Measurements from ENCODE around the gene RAP1GAP2.
"Not testable (repeated sequence)": the region's sequence is repeated elsewhere in the genome, so short reads cannot be mapped to it uniquely, and the experiment has no call there.

RAP1GAP2 gene

GRCh38 chr17:3026125-3026855, 230.1 kb downstream of the RAP1GAP2 start:
- DNase-seq (ENCODE audit: low spot score), result no peak

- DNase-seq (ENCODE audit: low spot score), result no peak
These were observed 230.9 kb downstream of the RAP1GAP2 start for GRCh38 chr17:3026856-3027751.

- no peak for DNase-seq (ENCODE audit: low spot score)
These were observed 231.7 kb downstream of the RAP1GAP2 start for GRCh38 chr17:3027786-3028532.

GRCh38 chr17:3029213-3029913, 233.1 kb downstream of the RAP1GAP2 start:
- DNase-seq (ENCODE audit: low spot score), result no peak

DNA sequence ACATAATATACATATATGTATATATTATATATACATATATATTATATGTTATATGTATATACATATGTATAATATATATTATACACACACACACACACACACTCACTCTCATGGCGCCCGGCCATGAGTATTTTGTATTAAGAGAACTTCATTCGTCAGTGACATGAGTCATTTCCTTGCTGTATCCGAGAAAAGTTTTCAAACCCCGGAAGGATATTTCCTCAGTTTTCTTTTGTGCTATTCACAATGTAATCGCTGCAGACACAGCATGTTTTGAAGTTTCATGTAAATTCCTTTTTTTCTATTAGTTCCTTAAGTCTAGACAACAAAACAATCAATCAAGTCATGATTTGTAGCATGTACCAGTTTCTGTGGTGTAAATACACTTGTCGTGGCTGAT, 233.9 kb downstream of the RAP1GAP2 start:
- no peak for DNase-seq (ENCODE audit: low spot score)

- not testable (repeated sequence) for DNase-seq (ENCODE audit: low spot score)
These were observed 234.7 kb downstream of the RAP1GAP2 start for GRCh38 chr17:3030852-3031470.

DNA sequence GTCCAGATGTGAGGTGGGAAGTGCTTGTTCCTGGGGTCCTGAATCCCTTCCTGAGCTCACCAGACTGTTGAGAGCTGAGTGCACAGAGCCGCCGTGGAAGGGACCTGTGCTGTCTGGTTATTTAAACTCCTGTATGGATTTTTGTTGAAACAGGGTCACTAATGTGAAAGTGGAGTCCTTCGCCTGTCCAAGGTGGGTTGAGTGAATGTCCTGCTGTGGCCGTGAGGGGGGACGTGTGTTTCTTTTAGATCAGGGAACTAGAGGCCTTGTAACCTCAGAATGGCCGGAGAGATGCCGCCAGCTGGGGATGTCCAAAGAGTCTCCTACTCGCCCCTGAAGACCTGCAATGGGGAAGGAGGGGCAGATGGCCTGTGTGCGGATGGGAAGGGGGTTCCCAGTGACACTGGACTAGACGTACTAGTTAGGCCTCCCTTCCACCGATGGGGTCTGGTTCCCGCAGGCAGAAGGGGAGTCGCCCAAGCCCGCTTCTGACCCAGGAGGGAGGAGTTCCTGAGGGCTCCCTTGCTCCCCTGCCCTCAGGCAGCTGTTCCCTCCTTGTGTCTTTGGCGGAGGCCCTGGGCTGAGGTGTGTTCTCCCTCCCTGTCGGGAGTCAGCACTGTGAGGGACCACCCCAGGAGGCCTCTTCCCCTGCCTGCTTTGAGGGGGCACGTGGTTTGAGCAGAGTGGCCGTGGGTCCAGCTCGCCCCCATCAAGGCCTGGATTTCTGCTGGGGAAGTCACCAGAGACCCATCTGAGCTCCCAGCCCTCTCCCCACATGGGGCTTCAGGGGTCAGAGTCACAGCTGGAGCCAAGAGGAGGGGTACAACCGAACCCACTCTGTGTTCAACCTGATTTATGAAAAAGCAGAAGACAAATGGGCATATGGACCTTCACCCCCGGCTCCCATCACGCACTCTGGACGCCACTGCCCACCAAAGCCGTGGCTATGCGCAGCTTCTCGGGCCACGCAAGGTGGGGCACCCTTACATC, 236.3 kb downstream of the RAP1GAP2 start:
- DNase-seq (ENCODE audit: low spot score), result no peak

GRCh38 chr17:3033248-3033640, 237.0 kb downstream of the RAP1GAP2 start:
- no peak for DNase-seq (ENCODE audit: low spot score)

DNA sequence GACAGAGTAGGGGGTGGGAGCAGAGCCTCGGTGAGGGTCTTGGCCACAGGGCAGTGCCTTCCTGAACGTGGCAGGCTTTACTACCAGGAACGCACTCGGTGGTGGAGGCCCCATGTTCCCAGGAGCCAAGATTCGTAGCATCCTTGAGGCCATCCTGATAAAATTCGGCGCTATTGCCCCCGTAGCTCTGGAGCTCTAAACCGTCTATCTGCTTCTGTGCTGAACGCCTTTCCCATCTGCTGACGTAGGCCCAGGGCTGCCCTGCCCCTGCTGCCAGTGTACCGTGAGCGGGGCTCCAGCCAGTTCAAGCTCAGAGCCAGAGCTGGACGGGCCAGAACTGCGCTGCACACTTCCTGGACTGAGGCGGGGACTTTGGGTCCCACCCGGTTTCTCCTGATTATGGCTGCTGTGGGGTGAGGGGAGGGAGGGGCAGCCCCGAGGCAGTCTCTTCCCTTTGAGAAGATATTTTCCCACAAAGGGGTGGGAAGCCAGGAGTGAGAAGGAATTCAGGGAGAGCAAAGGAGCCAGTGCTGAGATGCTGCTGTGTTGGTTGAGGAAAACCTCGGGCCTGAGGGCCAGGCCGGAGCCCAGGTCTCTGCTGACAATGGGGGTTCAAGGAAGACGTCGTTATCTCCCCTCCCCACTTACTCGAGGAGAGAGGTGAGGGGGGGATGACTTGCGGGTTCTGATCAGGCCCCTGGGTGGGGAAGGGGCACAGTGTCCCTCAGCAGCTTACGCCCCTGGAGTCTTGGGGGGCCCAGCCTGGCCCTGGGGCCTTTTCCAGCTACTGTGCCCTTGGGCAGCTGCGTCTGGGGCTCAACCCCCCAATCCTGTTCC, 237.7 kb downstream of the RAP1GAP2 start:
- no peak for DNase-seq (ENCODE audit: low spot score)

GRCh38 chr17:3034578-3034920, 238.3 kb downstream of the RAP1GAP2 start:
- no peak for DNase-seq (ENCODE audit: low spot score)

GRCh38 chr17:3035256-3035967, 239.2 kb downstream of the RAP1GAP2 start:
- DNase-seq (ENCODE audit: low spot score), result no peak

- DNase-seq (ENCODE audit: low spot score), result no peak
These were observed 239.7 kb downstream of the RAP1GAP2 start for GRCh38 chr17:3035968-3036280.

DNA sequence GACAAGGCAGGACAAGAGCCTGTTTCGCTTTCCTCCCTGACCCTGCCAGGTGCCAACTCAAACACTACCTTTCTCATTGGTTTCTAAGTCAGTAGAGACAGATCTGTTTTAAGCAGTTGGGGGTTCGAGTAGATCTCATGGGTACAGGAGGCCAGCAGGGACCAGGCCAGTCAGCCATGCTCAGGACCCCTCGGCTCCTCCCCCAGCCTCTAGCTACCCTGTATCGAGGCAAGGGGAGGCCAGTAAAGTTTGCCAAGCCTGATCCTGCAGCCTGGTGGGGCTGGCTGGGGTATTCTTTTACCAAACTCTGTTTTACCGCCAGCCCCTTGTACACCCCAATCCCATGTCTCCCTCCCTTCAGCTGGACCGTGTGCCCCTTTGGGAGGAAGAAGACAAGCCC, 240.6 kb downstream of the RAP1GAP2 start:
- DNase-seq (ENCODE audit: low spot score), result no peak

GRCh38 chr17:3037259-3037658, 241.0 kb downstream of the RAP1GAP2 start:
- no peak for DNase-seq (ENCODE audit: low spot score)

DNA sequence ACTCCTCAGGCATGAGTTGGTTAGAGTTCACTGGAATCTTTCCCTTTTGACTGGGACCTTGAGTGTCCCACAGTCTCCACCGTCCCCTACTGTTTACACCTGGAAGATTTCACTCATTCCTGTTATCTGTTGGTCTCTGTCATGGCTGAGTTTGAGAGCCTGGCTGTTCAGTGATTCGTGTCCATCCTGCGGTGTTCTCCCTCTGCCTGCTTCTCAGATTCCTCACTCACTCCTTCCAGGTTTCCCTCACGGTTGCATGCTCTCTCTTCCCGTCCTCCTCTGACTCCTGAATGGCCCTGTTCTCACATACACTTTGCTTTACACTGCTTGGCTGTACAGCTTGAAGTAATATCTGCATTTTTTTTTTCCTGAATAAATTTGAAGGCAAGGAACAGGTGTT, 242.7 kb downstream of the RAP1GAP2 start:
- no peak for DNase-seq (ENCODE audit: low spot score)

- DNase-seq (ENCODE audit: low spot score), result no peak
These were observed 243.5 kb downstream of the RAP1GAP2 start for GRCh38 chr17:3039736-3040135.

GRCh38 chr17:3040882-3041281, 244.6 kb downstream of the RAP1GAP2 start:
- no peak for DNase-seq (ENCODE audit: low spot score)

DNA sequence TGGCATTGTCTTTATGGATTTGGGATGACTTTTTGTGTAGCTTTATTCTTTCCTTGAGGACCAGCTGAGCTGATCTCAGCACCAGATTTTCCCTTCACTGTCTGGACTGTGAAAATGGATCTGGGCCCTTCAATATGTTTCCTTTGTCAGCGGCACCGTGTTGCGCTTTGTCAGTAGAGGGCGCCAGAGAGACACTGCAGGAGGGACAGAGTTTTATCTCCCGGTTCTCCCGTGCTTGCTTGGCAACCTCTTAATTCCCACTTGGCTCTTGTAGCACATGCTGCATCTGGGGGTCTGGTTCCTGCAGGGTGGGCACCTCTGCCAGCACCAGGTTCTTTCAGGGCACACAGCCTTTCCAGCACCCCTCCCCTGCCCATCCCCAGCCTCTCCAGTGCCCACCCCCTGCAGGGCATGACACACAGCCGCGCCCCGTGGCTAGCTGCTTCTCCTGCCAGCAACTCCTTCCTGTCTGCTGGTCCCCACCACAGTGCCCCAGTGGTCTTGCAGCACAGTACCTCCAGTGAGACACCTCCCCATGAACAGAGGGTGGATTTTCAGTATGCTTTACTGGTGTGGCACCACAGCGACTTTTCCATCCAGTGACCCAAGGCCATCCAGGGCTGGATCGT, 247.6 kb downstream of the RAP1GAP2 start:
- DNase-seq (ENCODE audit: low spot score), result peak; percentile 12
